Panc1 (cell line): ENCODE measurements around the gene TTLL11. TPM values are rescaled to one million over a fixed set of nuclear protein-coding genes. Genes with fewer than 3 reads are reported as not detected.
A peak's percentile ranks its signal among the peaks of the same experiment; 100 is the strongest.

ENCODE experiments used
- ATAC-seq: fragments of 200-7000 bp; cut with Tn5 transposase; 2 replicates; pipeline ENCODE4 v1.9.1; 2020; ENCODE audit warnings: mild to moderate bottlenecking, moderate library complexity
- BruUV-seq: library from RNA; stranded (reverse); fragments of 400-500 nt; replicated peaks from 2 replicates; lab custom pipeline; 2021; lab: Mats Ljungman, UMichigan
- CTCF ChIA-PET: fragments of 300-600 bp; sonication (Branson Sonifier 250); formaldehyde crosslinking; loops from one replicate; lab custom pipeline; 2022; ENCODE audit warnings: antibody characterized with exemption; lab: Charles Lee
- POLR2A ChIA-PET: fragments of 300-600 bp; sonication (Branson Sonifier 250); formaldehyde crosslinking; loops from one replicate; lab custom pipeline; 2022; ENCODE audit warnings: antibody characterized with exemption; lab: Charles Lee
- DNase-seq: peaks from one replicate; pipeline ENCODE4 v3.0.0-alpha.2; 2010; ENCODE audit warnings: low read depth, low spot score
- H3K27ac ChIP-seq: 2 replicates; pipeline ENCODE4 v1.5.1; 2011; ENCODE audit warnings: mild to moderate bottlenecking, low read length, inconsistent platforms
- H3K27me3 ChIP-seq: fragments of 200-500 bp; sonication (Bioruptor generic); 2 replicates; pipeline ENCODE4 v1.6.0; 2014; ENCODE audit warnings: low read length, inconsistent platforms; ENCODE audit not compliant: control insufficient read depth, insufficient read depth
- H3K36me3 ChIP-seq: fragments of 200-500 bp; sonication (Bioruptor generic); 2 replicates; pipeline ENCODE4 v1.5.1; 2014; ENCODE audit warnings: inconsistent platforms, mild to moderate bottlenecking, low read length, moderate library complexity; ENCODE audit not compliant: control insufficient read depth, insufficient read depth
- H3K4me1 ChIP-seq: 2 replicates; pipeline ENCODE4 v1.5.1; 2011; ENCODE audit warnings: inconsistent platforms, mild to moderate bottlenecking, low read length, moderate library complexity; ENCODE audit not compliant: control insufficient read depth, insufficient read depth
- H3K4me3 ChIP-seq, 2 experiments: 2 replicates each; pipeline ENCODE4 v1.5.1; 2011 to 2012; ENCODE audit warnings: low read depth in 2 of 2, low read length in 2 of 2, mild to moderate bottlenecking in 2 of 2, inconsistent platforms in 1 of 2, moderate library complexity in 1 of 2
- H3K9me3 ChIP-seq: fragments of 200-500 bp; sonication (Bioruptor generic); 2 replicates; pipeline ENCODE4 v1.5.1; 2014; ENCODE audit warnings: low read depth, mild to moderate bottlenecking, inconsistent platforms, low read length, moderate library complexity; ENCODE audit not compliant: control insufficient read depth, insufficient read depth
- POLR2AphosphoS5 ChIP-seq: IDR thresholded peaks from 2 replicates; pipeline ENCODE4 v1.6.1; 2012; ENCODE audit warnings: mild to moderate bottlenecking, low read depth, low read length, moderate library complexity
- SIN3A ChIP-seq: IDR thresholded peaks from 2 replicates; pipeline ENCODE4 v1.6.1; 2012; ENCODE audit warnings: low read depth, mild to moderate bottlenecking, low read length, moderate library complexity, borderline replicate concordance; ENCODE audit not compliant: insufficient read depth
- TCF7L2 ChIP-seq: IDR thresholded peaks from 2 replicates; pipeline ENCODE4 v1.6.1; 2011; ENCODE audit warnings: mild to moderate bottlenecking, low read depth, low read length, inconsistent platforms
- in situ Hi-C: cut with HindIII; loops from 2 replicates; pipeline ENCODE4 v1.10.0; 2016; ENCODE audit warnings: low sequenced_read_pairs, low pct_unique_long_range_greater_than_20kb
- intact Hi-C: fragments of 100-400 bp; cut with micrococcal nuclease; formaldehyde crosslinking; loops from one replicate; pipeline ENCODE4 v1.10.0; 2022; ENCODE audit not compliant: unreplicated experiment
- total RNA-seq: library from RNA; stranded (reverse); gene quantifications from one replicate; pipeline ENCODE4 v1.2.1, GENCODE V29; 2021; ENCODE audit not compliant: unreplicated experiment
- TF ChIP-seq, protein P1 (sequence below), 2 experiments: IDR thresholded peaks; 2 replicates each; pipeline ENCODE4 v1.6.1; 2011 to 2012; ENCODE audit warnings: low read depth in 2 of 2, control low read depth in 1 of 2, low read length in 1 of 2, mild to moderate bottlenecking in 1 of 2, moderate library complexity in 1 of 2; ENCODE audit not compliant: insufficient read depth in 1 of 2
- TF ChIP-seq, protein P2 (sequence below): fragments of 450-650 bp; IDR thresholded peaks from 2 replicates; pipeline ENCODE4 v1.5.1; 2017; ENCODE audit warnings: mild to moderate bottlenecking

TTLL11 gene
- total RNA-seq, 1 experiment from 2014 or later = 1.1 TPM

DNA sequence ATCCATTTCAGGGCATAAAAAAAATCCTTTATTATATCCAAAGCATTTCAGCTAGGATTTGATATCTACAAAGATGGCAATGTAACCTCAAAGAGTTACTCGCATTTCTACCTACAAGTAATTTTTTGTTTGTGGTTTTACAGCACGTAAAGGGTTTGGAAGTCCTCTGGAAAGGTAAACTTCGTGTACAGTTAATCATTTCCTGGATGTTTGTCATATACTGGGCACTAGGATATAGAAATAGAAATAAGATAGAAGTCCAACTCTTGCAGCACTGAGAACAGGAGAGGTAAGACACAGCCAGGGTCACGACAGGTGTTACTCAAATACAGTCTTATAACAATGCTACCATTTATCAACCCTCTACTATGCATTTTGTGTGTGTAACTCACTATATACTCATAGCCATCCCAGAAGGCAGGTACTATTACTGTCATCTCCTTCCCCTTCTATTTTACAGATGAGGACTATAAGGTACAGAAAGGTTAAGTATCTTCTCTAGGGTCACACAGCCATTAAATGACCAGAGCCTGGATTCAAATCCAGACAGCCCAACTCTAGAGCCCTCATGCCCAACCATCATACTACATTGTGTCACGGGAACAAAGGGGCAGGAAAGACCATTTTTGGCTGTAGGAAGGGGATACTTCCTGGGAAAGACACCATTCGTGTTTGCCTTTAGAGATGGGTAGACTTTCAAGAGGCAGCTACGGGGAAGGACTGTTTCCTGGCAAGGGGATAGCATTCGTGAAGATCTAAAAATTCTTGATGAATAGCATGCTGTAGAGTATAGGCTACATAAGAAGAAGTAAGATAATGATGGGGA is 47.5 kb upstream of the TTLL11 start:
- Histone ChIP-seq H3K4me3 (no peak overlapping the region), H3K27ac (no peak overlapping the region), H3K36me3 (no peaks in the 10 kb centered on the region; the same call in none of the 2 replicates), H3K27me3 (no peaks in the 10 kb centered on the region), H3K9me3 (no peaks in the 10 kb centered on the region), H3K4me1 (peaks cover 3% of the 10 kb centered on the region; the same call in 1 of the 2 replicates)
- in situ Hi-C loops (no loop called here), intact Hi-C loops (no loop called here)
- no peak for DNase-seq
- CTCF ChIA-PET = no interaction called here
- TF ChIP-seq, protein P1, sequence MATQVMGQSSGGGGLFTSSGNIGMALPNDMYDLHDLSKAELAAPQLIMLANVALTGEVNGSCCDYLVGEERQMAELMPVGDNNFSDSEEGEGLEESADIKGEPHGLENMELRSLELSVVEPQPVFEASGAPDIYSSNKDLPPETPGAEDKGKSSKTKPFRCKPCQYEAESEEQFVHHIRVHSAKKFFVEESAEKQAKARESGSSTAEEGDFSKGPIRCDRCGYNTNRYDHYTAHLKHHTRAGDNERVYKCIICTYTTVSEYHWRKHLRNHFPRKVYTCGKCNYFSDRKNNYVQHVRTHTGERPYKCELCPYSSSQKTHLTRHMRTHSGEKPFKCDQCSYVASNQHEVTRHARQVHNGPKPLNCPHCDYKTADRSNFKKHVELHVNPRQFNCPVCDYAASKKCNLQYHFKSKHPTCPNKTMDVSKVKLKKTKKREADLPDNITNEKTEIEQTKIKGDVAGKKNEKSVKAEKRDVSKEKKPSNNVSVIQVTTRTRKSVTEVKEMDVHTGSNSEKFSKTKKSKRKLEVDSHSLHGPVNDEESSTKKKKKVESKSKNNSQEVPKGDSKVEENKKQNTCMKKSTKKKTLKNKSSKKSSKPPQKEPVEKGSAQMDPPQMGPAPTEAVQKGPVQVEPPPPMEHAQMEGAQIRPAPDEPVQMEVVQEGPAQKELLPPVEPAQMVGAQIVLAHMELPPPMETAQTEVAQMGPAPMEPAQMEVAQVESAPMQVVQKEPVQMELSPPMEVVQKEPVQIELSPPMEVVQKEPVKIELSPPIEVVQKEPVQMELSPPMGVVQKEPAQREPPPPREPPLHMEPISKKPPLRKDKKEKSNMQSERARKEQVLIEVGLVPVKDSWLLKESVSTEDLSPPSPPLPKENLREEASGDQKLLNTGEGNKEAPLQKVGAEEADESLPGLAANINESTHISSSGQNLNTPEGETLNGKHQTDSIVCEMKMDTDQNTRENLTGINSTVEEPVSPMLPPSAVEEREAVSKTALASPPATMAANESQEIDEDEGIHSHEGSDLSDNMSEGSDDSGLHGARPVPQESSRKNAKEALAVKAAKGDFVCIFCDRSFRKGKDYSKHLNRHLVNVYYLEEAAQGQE (IDR thresholded peaks at IDR 0.05; ENCODE audit: insufficient read depth in 1 of 2, low read depth in 2 of 2, low read length in 1 of 2) = no peak
- TF ChIP-seq SIN3A (no peak), POLR2AphosphoS5 (no peak), TCF7L2 (no peak)
- TF ChIP-seq, protein P2, sequence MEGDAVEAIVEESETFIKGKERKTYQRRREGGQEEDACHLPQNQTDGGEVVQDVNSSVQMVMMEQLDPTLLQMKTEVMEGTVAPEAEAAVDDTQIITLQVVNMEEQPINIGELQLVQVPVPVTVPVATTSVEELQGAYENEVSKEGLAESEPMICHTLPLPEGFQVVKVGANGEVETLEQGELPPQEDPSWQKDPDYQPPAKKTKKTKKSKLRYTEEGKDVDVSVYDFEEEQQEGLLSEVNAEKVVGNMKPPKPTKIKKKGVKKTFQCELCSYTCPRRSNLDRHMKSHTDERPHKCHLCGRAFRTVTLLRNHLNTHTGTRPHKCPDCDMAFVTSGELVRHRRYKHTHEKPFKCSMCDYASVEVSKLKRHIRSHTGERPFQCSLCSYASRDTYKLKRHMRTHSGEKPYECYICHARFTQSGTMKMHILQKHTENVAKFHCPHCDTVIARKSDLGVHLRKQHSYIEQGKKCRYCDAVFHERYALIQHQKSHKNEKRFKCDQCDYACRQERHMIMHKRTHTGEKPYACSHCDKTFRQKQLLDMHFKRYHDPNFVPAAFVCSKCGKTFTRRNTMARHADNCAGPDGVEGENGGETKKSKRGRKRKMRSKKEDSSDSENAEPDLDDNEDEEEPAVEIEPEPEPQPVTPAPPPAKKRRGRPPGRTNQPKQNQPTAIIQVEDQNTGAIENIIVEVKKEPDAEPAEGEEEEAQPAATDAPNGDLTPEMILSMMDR = no peak
- no peak for ATAC-seq
- POLR2A ChIA-PET = no interaction called here
- no TSS peak for BruUV-seq

DNA sequence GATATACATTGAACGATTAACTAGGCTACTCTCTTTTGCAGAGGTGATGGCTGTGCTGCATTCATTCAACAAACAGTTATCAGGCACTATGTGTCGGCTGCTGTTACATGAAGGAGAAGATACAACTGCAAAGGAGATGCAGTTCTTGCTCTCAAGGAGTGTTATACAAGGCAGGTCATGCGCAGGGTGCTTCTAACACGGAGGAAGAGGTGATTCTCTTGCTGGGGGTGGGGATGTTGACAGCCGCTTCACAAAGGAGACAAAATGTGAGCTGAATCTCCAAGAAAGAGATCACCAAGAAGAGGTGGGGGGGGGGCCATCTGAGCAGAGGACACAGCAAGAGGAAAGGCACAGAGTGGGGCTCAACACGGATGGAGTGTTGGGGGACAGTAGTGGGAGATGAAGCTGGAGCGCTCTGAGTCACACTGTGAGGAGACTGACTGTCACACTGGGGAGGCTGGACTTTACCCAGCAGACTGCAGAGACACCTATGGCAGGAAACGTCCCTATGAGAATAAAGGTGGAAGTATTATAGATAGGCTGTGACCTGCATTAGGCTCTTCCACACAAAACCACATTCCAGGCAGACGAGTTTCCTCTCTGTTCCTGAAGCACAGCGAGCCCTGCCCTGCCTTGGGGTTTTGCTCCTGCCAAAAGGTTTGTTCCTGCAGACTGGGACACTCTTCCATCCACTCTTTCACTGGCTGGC is 45.6 kb upstream of the TTLL11 start:
- intact Hi-C loops = no loop called here
- H3K4me3 ChIP-seq = no peak overlapping the region
- ChIA-PET CTCF (no interaction called here), POLR2A (interaction anchor here (0.7 kb wide), 2 partner anchors 26 to 163 kb away, joined by 3 to 16 read pairs; no protein-coding TSS in a partner anchor)
- no peak for TF ChIP-seq SIN3A
- TF ChIP-seq, protein P1 (IDR thresholded peaks at IDR 0.05; ENCODE audit: insufficient read depth in 1 of 2, low read depth in 2 of 2, low read length in 1 of 2) = no peak
- ATAC-seq (0 out of 2 replicates have a peak, but pooled peaks have one; percentile 60), DNase-seq (no peak)
- H3K36me3 ChIP-seq = no peaks in the 10 kb centered on the region; the same call in none of the 2 replicates
- H3K4me1 ChIP-seq = peaks cover 3% of the 10 kb centered on the region; the same call in 1 of the 2 replicates
- in situ Hi-C loops = no loop called here
- no peak overlapping the region for H3K27ac ChIP-seq
- H3K27me3 ChIP-seq = no peaks in the 10 kb centered on the region
- no TSS peak for BruUV-seq
- no peaks in the 10 kb centered on the region for H3K9me3 ChIP-seq
